Stimulated activated CD8-positive, alpha-beta memory T cell treated with anti-CD3 and anti-CD28 coated beads, Interleukin-12 subunit alpha, Interleukin-12 subunit beta, amount 100 ng/mL, for 24 hours (primary cell): Measurements from ENCODE around the gene SHB.

ENCODE experiments used
- DNase-seq: peaks from one replicate; pipeline ENCODE4 v3.0.0-alpha.2; 2020; ENCODE audit errors: extremely low read depth

SHB gene

DNA sequence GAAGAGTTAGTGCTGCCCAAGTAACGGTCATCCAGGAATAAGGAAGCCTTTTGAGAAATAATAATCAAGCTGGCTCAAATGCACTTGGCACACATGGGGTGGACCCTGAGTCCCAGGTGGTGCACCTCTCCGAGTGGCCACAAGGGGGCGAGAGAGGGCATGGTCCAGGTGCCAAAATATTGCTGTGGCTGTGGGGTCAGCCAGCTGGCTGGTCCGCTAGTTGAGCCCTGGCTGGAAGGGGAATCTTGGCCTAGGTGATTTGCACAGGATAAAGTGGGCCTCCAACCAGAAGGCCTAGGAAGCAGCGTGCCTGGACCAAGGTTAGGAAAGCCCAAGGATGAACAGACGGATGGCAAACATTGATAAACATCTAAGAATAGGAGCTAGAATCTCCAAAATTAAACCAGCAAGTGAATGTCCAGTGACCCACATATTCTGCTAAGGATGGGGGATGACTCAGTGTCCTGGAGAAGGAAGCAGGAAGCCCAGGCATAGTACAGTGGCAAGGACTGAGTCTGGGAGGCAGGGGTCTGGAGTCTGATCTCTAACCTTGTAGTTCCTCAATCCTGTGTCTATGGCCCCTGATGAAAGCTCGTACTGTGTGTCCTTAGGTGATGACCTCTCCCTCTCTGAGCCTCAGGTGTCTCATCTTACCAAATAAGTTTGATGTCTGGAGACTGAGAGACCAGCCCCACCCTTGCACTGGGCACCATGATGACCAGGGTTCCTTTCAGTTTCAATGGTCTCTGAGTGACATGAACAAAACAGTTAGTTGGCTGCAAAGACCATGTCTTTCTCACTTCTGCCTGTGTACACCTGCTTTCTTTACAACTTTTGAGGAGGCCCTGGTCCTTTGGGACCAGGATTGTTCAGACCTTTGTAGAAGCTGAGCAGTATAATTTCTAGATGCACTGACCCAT is 19.2 kb upstream of the SHB start:
- no peak for DNase-seq

DNA sequence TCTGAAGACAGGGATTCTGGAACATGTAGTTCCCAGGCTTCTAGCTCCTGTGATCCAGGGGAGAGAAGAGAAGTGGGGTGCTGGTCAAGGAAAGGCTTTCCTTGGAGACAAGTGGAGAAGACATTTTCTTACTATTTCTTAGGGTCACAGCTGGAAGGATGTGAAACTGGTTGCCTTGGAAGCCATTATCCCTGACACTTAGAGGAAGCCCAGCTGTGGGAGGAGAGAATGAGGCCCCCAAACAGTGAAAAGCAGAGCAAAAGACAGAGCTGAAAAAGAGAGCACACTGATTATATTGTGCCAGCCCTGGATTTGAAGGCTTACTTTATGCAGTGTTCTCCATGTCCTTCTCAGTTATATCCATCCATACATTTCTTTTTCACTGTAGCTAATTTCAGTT is 17.5 kb upstream of the SHB start:
- DNase-seq, result no peak

DNA sequence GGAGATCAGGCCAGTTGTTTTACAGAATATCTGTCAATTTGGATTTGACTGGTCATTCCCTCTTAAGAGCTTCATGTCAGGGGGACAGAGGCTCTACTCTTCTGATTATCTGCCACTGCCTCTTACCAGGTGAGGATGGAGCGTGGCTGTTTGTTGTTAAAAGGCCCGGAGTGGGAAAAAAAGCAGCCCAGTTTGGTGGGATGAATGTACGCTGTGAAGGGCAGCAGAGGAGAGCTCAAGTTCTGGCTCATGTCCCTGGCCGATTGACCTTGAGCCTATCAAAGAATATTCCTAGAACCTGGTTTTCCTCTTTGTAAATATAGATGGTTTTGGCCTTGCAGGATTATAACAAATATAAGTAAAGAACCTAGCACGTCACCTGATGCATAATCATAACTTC is 16.3 kb upstream of the SHB start:
- DNase-seq, result no peak

DNA sequence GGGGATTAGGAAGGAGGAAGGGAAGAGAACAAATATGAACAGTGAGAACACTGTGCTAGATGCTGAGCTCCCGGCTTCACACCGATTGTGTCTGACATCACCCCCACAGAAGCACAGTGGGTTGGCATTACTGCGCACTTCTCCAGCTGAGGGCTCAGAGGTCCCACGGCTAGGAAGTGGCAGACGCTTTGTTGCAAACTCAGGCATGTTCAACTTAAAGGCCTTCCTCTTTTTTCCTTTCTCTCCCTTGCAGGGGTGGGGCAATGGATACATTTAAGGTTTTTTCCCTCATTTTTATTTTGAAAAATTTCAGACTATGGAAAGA is 15.5 kb upstream of the SHB start:
- no peak for DNase-seq

DNA sequence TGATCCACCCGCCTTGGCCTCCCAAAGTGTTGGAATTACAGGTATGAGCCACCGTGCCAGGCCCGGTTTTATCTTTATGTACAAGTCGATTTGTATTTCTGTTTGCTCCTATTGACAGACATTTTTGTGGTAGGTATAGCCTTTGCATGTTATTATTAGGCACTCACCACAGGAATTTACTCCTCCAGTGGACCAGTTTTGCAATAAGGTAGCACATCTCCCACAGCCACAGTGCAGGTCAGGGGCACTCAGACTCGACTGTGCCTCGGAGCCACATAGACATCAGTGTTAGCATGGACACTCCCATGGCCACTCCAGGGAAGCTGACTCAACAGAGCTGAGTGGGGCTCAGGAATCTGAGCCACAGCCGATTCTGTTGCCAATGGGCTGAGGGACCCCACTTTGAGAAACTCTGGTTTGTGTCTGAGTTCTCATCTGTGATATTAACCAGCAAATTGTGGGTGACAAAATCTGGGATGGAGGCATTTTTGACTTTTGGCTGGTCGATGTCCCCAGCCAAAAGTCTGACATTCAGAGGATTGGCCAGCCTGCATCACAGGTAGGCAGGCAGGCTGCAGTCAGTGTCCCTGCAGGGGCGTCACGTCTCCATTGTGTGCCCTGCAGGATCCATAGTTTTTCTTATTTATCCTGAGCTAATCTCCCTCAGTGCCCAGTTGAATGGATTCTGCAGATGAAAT is 15.0 kb upstream of the SHB start:
- no peak for DNase-seq

DNA sequence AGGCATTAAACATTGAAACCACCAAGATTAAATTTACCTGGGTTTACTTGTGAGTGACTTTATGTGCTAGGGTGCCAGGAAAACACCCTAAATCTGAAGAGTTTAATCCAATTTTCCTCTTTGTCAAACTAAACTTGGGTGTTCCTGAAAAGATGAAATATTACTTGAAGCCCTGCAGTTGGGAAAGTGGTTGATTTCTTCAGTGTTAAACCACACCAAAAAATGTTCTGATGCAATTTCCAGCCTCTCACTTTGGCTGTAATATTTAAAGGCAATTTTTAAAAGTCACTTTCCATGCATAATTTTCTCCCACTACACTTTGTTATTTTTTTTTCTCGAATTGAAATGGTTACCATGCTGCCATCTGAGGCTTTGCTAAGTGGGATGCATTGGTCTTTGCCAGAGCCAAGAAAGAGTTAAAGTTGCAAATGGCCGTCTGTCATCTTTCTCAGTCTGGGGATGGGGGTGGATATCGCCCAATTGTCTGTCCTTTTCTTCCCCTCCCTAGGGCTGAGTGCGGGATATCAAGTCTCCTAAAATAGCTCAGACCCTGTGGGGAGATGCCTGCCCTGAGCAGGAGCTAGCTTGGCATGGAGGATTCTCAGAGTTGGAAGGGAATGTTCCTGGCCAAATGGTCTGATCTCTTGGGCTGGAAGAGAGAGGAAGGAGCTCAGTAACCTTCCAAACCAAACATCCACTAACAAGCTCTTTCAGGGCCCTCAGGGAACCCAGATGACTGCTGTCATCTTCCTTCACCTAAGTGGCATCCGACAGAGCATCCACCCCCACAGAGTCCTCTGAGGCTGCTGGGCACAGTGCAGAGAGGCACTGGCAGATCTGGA is 13.6 kb upstream of the SHB start:
- no peak for DNase-seq

DNA sequence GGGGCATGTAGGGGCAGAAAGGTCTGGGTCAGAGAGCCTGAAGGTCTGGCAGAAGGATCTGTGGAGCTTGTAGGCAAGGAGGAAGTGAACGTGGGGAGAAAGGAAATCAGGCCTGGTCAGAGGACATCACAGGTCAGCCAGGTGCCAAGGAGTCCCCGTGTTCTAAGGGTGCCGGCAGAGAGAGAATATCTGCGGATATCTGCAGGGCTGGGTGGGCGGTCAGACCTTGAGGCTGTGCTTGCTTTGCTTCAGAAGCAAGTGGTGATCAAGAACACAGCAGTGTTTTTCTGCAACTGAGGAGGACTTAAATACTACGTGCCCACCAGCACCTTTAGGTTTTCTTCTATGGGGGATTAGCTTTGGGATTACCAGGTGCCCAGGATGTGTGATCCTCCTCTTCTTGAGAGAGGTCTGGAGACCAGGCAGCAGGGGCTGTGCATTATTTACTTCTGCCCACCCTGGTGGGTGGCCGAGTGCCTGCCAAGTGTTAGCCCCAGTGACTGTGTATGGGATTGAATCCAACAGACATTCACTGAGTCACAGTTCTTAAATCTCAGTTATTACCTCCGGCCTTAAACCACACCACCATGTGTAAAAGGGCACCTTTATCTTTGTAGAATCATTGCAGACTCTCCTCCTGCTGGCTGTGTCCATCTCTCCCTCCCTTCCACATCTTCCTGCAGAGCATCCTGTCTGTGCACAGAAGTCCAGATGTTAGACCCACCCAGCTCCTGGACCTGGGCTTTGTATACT is 12.5 kb upstream of the SHB start:
- no peak for DNase-seq

DNA sequence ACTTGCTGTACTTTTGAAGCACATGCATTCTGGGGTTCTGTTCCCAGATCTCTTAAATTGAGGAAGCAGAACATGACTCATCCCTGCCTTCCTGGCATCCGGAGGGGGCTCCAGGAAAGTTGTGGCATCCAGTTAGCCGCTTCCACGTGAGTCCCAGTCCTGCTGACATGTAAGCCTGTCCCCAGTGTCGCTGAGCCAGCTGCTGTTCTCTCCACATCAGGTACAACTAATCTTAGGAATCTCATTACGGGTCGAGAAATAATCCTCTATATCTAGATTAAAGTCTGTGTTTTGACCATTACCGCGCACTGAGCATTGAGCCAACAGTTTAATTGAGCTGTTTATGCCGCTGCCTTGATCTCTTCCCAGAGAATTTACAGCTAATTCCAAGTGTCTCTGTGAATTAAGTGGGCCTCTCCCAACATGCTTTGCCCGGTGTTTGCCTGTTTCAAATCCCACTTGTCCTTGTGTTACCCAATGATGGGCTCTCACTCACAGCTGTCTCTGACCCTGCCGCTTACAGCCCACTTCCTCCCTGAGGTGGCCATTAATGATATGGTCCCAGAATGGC is 10.5 kb upstream of the SHB start:
- DNase-seq, result no peak

DNA sequence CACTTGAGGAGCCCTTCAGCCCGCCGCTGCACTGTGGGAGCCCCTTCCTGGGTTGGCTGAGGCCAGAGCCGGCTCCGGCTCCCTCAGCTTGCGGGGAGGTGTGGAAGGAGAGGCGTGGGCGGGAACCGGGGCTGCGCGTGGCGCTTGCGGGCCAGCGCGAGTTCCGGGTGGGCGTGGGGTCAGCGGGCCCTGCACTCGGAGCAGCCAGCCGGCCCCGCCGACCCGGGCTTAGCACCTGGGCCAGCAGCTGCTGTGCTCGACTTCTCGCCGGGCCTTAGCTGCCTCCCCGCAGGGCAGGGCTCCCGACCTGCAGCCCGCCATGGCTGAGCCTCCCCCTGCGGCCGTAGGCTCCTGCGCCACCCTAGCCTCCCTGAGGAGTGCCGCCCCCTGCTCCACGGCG is 6.2 kb upstream of the SHB start:
- DNase-seq, result no peak

DNA sequence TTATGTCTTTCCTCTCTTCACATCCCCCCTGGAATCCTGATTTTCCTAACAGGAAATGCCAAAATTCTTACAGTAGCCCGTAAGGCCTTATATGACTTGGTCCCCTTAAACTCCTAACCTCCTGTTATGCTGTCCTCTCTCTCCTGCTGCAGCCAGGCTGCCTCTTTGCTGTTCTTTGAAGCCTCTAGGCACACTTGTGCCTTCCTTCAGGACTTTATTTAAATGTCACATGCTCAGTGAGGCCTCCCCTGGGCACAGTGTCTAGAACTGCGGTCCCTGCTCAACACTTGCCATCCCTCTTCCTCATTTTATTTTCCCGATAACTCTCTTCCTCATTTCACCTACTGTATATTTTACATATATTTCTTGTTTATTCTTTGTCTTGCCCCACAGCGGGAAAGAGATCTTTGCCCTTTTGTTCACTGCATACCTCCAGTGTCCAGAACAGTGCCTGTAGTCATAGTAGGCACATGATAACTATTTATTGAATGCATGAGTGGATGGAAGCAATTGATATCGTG is 5.5 kb upstream of the SHB start:
- no peak for DNase-seq

DNA sequence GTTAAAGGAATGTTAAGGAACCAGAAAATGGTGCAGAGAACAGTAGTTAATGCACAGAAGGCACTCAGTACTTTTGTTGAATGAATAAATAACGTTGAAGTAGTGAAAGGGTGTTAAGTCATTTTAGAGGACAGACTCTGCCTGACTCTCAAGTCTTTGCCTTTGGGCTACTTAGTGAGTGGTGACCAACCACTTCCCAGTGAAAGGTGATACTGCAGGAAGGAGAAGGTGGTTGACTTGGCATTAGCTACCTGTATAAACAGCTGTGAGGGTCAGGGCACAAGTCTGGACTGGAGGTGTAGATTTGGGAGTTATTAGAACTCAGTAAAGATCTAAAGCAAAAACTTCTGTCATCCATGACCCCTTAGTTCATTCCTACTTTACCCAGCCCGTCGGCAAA is 4.9 kb upstream of the SHB start:
- DNase-seq, result no peak

DNA sequence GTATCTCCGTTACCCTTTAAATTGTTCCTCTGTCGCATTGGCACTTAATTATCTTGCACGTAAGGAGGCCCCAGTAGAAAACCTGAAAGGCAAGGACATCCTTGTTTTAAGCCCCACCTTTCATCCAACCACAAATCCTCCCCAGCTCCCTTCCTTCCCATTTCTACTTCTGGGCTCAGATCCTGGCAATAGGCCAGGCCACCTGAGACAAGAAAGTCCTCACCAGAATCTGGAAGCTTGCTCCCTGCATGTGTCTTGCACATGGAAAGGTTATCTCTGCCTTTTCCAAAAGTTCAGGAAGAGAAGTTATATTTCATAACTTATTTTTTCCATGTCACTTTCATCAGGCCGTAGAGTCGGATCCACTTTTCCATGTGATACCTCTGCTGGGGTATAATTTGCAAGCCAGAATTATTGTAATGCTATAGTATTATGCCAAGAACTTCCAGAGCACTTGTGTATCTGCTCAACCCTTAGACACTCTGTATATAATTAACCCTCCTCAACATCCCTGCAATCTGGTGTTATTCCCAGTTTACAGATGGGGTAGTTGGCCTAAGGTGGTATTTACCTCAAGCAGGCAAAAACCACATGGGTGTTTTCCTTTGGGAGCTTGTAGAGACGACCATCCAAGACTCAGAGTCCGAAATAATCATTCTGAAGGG is 2.6 kb upstream of the SHB start:
- DNase-seq, result no peak

DNA sequence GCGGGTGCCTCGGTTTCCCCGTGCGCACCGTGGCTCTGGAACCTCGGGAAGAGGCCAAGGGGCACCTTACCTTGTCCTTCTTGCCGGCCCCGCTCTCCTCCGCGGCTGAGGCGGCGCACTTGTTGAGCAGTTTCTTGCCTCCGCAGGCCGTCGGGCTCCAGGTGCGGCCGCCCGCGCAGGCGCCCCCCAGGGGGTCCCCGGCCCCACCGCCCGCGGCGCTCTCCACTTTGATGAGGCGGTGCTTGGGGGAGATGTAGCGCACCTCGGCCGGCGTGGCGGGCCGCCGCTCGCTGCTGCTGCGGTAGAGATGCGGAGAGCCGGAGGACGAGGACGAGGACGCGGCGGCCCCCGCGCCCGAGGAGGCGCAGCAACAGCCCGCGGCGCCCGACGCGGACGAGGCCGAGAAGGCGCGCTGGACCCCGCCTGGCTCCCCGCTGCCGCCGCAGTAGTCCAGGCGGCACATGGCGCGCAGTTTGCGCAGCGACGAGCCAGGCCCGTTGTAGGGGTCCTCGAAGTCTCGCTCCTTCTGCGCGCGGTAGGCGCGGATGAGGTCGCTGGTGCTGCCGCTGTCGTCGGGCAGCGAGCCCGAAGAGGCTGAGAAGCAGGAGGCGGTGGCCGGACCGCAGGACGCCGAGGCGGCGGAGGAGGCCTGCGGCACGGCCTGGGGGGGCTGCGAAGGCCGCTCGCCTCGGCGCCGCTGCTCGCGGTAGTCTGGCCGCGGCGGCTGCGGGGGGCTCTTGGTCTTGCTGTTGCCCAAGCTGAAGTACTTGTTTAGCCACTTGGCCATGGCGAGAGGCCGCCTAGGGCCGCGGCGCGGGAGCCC is 957 bp downstream of the SHB start:
- no peak for DNase-seq

DNA sequence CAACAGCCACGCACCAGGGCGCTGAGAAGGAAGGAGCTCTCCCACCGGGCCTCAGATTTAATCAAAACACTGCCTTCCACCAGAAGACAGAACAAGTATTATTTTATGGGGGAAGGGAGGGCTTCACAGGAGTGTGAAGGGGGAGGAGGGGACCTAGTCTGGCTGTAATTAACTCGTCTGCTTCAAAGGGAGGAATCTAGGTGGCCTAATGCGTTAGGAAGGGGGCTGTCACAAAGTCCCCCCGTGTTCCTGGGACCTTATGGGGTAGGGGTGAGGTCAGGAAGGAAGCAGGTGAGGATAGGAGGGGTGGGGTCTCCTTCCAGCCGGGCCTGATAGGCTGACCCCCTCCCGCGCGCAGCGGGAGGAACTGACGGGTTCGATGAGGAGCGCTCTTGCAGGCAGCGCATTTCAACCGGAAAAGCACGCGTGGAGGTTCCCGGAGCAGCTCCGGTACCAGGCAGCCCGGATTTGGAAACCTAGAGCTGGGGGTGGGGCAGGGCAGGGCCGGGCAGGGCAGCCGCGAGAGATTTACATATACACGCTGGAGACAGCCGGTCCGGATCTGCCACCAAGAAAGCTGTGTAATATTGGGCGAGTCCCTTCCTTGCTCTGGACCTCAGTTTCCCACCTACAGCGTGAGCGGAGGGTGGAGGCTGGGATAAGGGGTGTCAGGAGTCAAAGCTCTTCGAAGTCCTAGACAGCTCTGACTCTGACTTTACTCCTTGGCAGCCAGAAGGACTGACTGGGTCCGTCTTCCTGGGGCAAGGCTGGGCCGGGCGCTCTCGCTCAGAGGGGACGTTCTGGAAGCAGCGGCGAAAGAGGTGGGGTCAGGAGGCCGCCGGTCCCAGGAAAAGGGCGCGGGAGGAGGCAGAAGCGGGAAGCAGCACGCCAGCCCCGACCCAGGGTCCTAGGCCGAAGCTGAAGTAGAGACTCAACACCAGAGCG is 1.8 kb downstream of the SHB start:
- DNase-seq, result no peak

DNA sequence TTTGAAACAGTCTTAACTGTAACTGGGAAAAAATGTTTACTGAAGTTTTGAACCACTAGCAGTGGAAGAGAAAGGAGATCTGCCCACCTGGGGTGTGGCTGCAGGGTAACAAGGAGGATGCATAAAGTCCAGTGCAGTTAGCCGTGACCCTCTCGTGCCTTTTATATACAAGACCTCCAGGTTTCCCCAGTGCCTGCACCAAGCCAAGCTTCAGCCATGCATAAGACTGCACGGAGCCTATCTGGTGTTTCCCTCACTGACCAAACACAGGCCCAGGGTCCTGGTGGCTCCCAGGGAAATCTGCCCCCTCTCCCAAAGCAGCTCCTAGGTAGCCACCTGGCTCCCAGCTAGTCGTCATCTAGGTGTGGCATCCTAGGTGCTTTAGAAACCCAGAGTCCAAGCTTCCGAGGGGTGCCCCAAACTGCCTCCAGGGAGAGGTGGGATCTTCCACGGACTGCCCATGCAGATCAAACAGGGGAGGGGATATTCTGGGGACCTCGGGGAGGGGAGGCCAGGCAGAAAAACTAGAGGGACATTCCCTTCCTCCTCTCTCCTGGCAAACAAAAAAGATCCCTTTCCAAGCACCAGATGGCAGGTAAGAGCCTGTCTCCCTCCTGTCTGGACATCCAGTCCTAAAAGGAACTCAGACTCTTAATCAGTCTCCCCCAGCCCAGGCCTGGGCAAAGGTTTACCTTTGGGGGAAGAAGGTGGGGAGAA is 2.7 kb downstream of the SHB start:
- no peak for DNase-seq

DNA sequence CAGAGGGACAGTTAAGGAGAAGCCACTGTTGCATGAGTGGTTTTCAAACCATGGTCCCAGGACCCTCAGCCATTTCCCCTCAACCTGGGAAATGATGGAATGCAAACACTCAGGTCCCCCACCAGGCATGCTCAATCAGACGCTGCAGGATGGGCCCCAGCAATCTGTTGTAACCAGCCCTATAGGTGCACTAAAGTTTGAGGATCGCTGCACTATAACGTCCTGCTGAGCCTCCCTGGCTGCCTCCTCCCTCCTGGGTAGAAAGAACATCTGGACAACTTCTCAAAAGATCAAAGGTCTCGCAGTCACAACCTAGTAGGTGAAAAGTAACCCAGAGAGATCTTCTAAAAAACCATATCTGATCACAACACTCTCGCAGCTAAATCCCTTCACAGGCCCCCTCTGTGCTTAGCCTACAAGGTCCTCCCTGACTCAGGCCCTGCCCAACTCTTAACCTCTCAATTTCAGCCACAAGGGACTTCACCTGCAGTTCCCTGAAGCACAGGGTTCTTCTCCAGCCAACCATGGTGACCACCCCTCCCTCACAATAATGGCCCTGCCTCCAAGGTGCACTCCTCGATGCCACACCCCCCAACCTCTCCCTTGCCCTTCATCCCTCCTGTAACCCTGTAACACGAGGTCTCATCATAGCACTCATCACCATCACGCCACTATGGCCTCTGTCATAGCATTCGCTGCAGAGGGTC is 3.5 kb downstream of the SHB start:
- DNase-seq, result no peak

DNA sequence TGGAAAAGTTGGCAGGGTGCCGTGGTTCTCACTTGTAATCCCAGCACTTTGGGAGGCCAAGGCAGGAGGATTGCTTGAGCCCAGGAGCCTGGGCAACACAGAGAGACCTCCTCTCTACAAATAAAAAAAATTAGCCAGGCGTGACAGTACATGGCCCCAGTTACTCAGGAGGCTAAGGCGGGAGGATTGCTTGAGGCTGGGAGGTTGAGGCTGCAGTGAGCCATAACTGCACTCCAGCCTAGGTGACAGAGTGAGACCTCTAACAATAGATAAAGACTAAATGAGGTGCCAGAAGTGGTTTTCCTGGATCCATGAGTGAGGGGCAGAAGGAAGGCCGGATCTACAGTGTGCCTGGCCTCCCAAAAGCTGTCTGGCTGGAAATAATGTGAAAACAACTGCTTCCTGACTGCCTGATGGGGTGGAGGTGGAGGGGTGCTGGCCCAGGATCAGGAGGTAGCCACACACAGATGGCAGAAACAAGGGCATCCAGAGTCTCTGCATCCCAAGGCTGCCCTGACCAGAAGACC is 4.1 kb downstream of the SHB start:
- DNase-seq, result no peak
